ENCODE results near the gene RDH8. TPM values are rescaled to one million over a fixed set of nuclear protein-coding genes. Genes with fewer than 3 reads are reported as not detected.

Gene RDH8
- total and polyA plus RNA-seq, 8 donors, result not detected

DNA sequence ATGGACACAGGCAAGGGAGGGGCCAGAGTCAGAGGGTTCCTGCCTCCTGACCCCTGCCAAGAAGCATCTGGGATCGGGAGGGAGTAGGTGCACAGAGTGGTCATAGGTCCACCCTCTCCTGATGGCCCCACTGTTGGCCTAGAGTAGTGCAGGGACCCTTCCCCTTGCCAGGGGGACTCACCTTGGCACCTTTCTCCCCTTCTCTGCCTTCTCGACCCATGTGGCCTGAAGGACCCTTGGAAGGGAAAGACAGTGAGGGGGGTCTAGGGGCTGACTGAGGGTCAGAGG lies 43.7 kb upstream of the RDH8 start:
- no peak for ATAC-seq
- no peaks in the 10 kb centered on the region for H3K9me3 ChIP-seq
- TF ChIP-seq, protein P1, sequence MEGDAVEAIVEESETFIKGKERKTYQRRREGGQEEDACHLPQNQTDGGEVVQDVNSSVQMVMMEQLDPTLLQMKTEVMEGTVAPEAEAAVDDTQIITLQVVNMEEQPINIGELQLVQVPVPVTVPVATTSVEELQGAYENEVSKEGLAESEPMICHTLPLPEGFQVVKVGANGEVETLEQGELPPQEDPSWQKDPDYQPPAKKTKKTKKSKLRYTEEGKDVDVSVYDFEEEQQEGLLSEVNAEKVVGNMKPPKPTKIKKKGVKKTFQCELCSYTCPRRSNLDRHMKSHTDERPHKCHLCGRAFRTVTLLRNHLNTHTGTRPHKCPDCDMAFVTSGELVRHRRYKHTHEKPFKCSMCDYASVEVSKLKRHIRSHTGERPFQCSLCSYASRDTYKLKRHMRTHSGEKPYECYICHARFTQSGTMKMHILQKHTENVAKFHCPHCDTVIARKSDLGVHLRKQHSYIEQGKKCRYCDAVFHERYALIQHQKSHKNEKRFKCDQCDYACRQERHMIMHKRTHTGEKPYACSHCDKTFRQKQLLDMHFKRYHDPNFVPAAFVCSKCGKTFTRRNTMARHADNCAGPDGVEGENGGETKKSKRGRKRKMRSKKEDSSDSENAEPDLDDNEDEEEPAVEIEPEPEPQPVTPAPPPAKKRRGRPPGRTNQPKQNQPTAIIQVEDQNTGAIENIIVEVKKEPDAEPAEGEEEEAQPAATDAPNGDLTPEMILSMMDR (IDR thresholded peaks at IDR 0.05), result no peak
- H3K4me1 ChIP-seq, result no peaks in the 10 kb centered on the region
- H3K27me3 ChIP-seq, result peaks cover 0 to 46% of the 10 kb centered on the region in 2 donors
- no peak overlapping the region for H3K27ac ChIP-seq
- intact Hi-C loops (cut with DNase I), result no loop called here
- no peak overlapping the region for H3K4me3 ChIP-seq
- no peak for DNase-seq
- no peaks in the 10 kb centered on the region for H3K36me3 ChIP-seq

DNA sequence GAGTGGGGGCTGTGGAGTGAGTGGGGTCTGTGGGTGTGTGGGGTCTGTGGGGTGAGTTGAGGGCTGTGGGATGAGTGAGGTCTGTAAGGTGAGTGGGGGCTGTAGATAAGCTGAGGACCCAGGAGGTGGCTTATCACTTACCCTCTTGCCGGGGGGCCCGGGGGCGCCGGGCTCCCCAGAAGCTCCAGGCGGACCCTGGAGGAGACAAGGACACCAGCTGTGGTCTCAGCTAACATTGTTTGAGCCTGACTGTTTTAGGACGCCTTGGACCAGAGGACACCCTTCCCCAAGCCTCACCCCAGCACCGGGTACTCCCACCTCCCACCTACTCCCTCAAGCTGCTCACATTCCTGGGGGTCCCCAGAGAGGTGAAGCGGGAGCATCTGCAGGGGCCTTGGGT lies 42.8 kb upstream of the RDH8 start:
- TF ChIP-seq, protein P1 (IDR thresholded peaks at IDR 0.05), result no peak
- DNase-seq (no peak), ATAC-seq (no peak)
- Histone ChIP-seq H3K9me3 (no peaks in the 10 kb centered on the region), H3K27ac (no peak overlapping the region), H3K36me3 (no peaks in the 10 kb centered on the region), H3K4me3 (no peak overlapping the region), H3K27me3 (peaks cover 0 to 38% of the 10 kb centered on the region in 2 donors), H3K4me1 (no peaks in the 10 kb centered on the region)
- intact Hi-C loops (cut with DNase I), result no loop called here

DNA sequence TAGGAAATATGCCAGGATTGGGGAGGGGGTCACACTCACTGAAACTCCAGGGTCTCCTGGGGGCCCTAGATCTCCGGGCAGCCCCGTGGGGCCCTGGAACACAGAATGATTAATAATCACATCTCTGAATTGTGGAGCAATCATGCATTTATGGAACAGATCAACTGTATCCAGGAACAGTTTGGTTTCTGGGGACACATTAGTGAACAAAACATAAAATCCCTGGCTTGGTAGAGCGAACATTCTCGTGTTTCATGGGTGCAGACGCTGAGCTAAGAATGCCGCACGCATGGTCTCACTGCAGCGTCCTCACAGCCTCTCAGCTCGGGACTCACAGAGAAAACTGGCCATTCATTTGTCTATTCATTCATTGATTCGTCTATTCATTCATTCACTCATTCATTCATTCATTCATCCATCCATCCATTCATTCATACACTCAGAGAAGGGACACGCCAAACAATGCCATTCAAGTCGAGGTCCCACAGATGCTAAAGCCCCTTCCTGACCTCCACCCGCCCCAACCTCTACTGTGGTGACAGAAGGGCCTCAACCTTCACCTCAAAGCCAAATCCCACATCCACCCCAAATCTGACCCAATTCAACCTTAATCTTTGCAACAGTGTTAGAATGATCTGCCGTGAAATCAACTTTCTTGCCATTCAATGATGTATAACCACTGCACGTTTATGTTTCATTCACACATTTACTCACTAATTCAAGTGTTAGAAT lies 42.0 kb upstream of the RDH8 start:
- Histone ChIP-seq H3K4me1 (no peaks in the 10 kb centered on the region), H3K4me3 (no peak overlapping the region), H3K27me3 (peaks cover 0 to 29% of the 10 kb centered on the region in 2 donors), H3K9me3 (no peaks in the 10 kb centered on the region), H3K36me3 (no peaks in the 10 kb centered on the region), H3K27ac (no peak overlapping the region)
- ATAC-seq (no peak), DNase-seq (no peak)
- TF ChIP-seq, protein P1 (IDR thresholded peaks at IDR 0.05), result no peak
- intact Hi-C loops (cut with DNase I), result no loop called here

DNA sequence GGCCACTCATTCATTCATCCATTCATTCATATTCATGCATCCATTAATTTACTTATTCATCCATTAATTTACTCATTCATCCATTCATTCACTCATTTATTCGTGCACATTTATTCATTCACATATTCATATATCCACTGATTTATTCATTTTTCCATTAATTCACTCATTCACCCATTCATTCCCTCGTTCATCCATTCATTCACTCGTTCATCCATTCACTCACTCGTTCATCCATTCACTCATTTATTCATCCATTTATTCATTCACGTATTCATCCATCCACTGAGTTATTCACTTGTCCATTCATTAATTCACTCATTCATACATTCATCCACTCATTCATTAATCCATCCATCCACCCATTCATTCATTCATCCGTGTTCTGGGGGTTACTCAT lies 41.2 kb upstream of the RDH8 start:
- ATAC-seq (no peak), DNase-seq (no peak)
- Histone ChIP-seq H3K4me1 (no peaks in the 10 kb centered on the region), H3K27ac (no peak overlapping the region), H3K36me3 (no peaks in the 10 kb centered on the region), H3K4me3 (no peak overlapping the region), H3K27me3 (peaks cover 0 to 22% of the 10 kb centered on the region in 2 donors), H3K9me3 (no peaks in the 10 kb centered on the region)
- intact Hi-C loops (cut with DNase I), result no loop called here
- TF ChIP-seq, protein P1 (IDR thresholded peaks at IDR 0.05), result no peak

DNA sequence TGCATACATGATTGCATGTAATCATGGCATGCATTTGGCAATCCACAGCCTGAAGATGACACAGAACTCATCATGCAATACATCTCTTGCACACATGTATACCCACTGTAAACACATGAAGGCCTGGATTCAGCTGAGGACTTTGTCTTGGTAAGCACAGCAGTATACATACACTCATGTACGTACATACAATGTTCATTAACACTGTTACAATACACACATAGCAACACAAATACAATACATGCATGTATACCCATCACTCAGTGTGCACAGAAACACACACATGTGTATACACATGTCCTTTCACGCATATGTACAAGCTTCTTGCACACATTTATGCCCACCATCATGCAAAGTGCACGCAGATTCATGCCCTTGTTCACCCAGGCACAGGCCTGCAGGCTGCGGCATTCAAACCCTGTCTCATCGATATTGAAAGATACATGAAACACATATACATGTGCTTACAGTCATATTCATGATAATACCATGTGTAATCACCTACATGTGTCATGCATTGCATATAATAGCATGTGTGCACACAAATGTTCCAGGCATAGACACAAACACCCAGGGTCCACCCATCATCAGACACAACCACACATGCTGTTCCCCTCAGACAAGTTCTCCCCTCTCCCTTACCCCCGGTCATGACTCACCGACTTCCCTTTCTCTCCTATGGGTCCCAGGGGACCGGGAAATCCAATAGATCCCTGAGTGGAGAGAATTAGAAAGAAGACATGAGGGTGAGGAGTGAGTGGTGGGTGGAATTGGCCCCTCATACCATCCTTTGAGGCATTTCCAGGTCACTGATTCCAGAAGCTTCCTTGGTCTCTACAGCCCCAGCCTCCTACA lies 31.6 kb upstream of the RDH8 start:
- ATAC-seq (no peak), DNase-seq (no peak)
- Histone ChIP-seq H3K4me1 (no peaks in the 10 kb centered on the region), H3K27me3 (peaks cover 0 to 22% of the 10 kb centered on the region in 2 donors), H3K36me3 (peaks cover 0 to 5% of the 10 kb centered on the region in 2 donors), H3K4me3 (no peak overlapping the region), H3K27ac (no peak overlapping the region), H3K9me3 (no peaks in the 10 kb centered on the region)
- TF ChIP-seq, protein P1 (IDR thresholded peaks at IDR 0.05), result no peak
- intact Hi-C loops (cut with DNase I), result no loop called here

Data from left lung (tissue), 10 donors.